GDM1 (cell line): ENCODE data around the gene SND1.

ENCODE experiments used
- DNase-seq: peaks from one replicate; lab custom pipeline; 2025; lab: John Stamatoyannopoulos, UW

The SND1 gene

DNA sequence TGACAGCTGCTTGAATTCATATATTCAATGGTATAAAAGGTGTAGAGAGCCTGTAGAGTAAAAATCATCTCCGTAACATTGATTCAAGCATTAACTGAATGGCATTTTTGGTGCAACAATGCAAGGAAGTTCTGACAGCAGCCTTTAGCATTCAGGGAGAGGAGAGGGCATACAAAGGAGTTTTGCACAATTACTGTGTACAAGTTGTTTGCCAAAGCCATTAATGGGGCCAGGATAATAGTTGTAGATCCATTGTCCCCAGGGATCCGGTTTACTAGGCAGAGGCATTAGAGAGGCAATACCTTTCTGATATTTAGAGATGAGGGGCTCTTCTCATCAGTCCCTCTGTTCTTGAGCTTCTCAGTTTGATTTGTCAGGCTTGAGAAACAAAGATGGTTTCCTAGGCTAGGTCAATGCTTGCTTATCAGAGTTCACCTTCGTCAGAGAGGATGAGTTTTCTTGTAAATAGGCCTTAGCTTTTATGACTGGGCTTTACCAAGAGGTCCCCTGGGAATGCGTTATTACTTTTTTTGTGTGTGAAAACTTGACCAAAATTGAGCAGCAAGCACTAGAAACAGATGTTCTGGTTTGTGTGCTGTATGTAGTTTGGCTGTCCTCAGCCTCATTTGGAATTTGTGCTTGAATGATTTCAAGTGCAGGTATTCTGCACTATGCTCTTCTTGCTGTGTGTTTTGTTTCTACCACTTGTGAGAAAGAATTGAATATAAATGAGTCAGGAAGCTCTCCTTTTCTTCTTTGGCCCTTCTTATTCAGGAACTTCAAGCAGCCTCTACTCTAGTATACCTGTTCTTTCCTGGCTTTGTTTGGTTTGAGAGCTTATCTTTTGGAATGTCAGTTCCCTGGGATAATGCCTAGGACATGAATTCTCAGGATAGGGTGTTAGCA, 32.0 kb downstream of the SND1 start:
- no peak for DNase-seq

DNA sequence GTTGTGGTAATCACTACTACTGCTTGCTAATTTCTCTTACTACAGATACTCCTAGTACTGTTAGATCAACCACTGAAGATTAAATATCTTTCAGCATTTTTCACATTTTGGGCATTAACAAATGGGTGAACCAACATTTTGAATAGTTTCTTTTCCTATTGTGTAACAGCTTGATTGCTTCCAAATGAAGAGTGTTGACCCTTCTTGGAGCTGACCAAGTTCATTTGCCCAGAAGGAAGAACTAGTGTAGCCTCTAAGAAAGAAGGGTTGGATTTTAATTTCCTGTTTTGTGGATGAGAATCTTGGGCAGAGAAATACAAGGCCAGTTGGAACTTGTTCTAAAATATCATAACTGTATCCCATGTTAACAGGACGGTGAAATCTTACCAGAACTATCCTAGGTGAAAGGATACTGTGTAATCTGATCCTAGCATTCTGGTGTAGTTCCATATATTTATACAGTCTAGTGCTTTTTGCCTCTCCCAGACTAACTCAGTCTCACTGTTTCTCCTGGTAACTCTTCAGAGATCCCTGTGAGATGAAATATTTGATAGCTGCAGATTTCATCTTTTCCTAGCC, 37.3 kb downstream of the SND1 start:
- no peak for DNase-seq

DNA sequence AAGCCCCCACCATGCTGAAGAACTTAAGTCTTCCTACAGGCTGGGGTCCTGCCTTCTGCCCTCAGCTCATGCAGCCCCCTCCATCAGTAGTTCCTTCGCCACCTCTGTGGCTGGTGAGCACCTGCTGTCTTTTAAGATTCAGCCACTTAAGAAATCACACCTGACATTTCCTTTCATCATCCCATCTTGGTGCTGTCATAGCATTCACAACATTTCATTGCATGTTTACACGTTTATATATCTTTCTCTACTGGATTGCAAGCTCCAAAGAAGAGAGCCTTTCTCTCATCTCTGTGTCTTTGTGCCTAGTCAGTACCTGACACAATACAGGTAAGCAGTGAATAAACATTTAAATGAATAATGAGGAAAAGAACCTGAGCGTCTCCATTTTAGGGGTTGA, 38.3 kb downstream of the SND1 start:
- no peak for DNase-seq

DNA sequence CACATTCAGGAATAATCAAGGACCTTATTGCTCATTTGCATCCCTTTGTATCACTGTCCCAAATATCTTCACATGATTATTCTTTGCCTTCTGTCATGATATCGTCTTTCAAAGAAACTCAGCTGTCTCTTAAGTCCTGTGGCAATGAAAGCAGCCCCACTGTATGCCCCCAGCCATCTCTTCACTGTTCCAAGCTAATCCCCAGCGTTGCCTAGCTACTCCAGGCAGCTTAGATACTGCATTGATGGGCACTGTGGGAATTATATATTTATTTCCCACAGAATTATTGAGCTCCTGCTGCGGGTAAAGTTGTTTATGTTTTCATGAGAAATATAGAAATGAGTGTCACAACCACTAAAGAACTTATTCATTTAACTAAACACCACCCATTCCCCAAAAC, 38.8 kb downstream of the SND1 start:
- no peak for DNase-seq

DNA sequence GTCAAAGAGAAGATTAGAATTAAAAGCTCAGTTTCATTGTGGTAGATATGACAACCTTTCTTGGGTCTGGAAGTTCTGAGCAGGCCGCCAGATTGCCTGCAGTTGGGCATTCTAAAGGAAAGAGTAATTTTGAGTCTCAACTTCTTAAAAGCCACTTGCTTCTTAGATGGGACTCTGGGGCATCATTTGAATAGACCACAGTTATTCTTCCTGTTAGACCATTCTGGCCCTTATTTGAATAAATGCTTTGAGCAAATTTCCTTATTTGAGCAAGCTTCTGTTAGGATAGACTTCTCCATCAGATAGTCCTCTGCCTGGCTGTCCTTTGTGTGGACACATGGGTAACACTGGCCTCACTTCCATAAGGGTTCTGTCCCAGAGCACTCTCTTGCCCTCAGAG, 40.2 kb downstream of the SND1 start:
- no peak for DNase-seq

DNA sequence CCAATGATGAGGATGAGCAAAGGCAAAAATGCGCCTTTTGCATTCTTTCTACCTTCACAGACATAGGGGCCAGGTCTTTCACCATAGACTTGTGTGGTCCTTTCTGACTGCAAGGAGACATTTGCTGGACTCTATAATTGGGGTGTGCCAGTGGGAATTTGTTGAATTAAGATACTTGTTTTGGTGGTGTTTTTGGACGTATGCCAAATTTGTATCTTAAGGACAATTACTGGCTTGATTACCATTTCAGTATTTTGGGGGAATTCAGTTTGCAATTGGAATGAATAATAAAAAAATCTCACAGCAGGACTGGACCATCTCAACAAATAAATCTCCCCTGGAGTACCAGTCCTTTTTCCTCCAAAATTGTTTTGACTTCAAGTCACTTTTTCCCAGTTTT, 47.9 kb downstream of the SND1 start:
- no peak for DNase-seq

DNA sequence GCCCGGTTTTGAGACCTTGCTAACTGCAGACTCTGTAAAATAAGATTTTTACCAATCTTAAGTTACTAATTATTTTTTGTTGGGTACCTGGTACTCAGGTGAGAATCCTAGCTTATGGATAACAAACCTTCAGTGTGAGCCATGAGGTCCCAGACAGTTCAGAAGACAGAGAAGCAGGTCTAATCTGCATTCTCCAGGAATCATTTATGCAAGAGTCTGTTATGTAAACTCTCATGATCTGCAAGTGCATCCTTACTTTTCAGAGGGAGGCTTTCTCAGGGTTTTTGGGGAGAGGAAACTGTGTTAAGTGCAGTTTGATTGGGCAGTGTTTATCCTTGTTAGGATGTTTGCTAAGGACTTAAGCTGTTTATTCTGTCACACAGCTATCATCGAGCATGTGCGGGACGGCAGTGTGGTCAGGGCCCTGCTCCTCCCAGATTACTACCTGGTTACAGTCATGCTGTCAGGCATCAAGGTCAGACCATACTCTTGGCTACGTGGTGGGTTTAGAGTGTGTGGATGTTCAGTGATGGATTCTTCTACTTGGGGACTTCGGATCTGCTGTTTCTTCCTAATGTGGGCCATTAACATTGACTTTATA, 50.2 kb downstream of the SND1 start:
- DNase-seq = no peak

DNA sequence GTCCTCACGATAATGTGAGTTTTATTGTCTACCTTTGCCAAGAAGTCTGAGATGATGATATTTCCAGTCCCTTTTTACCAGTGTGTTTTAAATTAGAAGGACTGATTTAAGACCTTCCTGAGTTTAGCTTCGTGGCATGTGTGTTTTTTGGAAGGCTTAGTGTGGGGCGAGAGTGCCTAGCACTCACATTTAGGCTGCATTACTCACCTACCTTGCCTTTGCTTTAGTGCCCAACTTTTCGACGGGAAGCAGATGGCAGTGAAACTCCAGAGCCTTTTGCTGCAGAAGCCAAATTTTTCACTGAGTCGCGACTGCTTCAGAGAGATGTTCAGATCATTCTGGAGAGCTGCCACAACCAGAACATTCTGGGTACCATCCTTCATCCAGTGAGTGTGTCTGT, 50.9 kb downstream of the SND1 start:
- DNase-seq = no peak

DNA sequence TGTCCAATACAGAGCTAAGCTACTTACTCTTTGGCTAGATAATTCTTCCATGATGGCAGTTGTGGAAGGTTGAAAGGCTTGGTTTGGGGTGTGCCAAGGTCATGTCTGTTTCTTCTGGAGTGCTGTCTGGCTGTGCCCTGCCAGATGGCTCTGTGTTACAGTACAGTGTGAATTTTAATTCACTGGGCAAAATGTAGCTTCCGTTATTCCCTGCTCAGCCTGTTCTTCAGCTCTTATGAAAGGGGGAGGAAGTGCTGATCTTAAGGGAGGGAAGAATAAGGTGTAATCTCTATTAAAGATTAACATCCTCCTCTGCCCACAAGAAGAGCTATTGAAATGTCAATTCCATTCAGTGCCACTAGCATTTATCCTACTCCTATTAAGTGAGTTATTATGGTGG, 52.2 kb downstream of the SND1 start:
- no peak for DNase-seq

DNA sequence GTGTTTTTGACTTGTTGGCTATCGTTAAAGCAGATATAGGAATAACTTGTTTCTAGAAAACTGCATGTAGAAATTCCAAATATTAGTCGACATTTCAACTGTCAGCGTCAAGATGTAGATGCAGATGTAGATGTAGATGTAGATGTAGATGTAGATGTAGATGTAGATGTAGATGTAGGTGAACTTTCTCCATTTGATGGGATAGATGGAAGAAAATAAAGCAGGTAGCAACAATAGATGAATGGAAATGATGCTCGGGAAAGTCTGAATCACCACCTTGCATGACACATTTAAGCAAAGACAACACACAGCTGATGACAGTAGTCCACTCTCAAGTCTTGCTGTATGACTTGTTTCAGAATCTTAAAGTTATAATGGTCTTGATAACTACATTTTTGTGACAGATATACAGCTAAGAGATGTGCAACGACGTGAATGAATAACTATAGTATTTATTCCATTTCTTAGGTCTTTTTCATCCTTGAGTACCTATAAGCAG, 53.5 kb downstream of the SND1 start:
- DNase-seq = no peak

DNA sequence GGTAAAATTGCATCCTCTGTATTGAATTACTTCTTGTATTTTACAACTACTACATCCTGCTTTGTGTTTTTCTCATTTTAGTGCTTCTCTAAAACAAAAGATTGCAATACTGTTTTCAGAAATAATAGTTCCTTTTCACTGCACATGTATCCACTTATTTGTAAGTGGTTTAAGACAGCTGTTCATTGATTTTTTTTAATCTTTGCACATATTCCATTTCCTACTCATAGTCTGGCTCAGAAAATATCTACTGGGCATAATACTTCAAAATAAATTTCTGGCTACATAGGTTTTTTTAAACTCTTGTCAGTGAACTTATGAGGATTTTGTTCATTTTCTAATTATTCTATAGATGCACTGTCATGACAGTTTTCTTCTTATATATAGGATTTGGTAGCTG, 54.8 kb downstream of the SND1 start:
- DNase-seq = no peak

DNA sequence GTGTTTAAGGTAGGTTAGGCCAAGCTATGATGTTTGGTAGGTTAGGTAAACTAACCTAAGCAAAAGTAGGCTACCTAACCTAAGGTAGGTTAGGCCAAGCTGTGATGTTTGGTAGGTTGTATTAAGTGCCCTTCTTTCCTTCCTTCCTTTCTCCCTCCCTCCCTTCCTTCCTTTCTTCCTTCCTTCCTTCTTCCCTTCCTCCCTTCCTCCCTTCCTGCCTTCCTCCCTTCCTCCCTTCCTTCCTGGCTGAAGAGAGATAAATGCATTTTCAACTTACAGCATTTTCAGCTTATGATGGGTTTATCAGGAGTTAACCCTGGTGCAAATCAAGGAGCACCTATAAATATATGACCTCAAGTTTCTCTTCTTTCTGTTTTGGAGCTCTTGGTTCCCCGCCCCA, 56.2 kb downstream of the SND1 start:
- no peak for DNase-seq

DNA sequence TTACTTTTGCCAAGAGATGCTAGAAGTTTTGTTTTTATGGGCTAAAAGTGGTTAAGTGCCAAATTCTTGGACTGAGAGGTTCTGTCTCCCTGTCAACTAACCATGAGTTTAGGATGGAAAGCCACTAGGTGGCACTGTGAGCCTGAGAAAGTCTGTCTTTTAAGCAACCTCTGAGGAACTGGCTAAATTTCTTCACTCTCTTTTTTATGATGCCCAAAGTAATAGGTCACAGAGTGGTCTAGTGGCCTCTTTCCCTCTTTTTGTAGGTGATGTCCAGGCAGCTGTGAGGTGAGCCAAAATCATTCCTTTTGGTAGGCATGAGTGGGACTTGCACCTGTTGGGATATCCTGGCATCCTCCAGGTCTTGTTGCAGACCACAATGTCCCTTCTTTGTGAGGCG, 56.8 kb downstream of the SND1 start:
- peak; percentile 64 for DNase-seq

DNA sequence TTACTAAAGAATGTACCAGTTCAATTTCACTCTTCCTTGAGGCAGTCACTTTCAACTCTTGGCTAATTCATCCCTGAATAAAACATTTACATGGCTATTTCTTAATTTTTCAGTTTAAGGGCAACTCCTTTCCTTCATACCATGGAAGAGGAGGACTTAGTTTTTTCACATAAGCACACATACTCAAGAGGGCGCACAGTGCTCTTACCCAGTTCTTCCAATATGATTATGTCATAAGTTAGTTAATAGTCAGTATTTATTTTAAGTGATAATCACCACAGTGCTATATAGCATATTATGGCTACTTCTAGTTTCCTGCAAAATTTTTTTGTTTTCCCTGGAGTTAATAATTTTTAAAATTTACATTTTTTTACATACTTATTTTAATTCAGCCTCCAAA, 58.6 kb downstream of the SND1 start:
- DNase-seq = no peak

DNA sequence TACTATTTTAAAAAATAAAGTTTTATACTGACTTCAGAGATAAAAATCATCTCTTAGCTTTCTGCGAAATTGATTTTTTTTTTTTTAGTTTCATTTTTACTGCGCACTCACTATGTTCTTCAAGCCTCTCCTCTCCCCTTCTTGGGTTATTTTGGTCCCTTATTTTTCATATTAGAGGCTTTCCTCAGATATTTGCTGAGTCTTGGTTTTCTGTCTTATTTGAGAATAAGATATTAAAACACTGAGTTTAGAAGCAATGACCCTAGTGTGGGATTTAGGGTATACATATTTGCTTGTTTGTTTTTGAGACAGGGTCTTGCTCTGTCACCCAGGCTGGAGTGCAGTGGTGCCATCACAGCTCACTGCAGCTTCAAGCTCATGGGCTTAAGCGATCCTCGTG, 59.9 kb downstream of the SND1 start:
- DNase-seq = no peak

DNA sequence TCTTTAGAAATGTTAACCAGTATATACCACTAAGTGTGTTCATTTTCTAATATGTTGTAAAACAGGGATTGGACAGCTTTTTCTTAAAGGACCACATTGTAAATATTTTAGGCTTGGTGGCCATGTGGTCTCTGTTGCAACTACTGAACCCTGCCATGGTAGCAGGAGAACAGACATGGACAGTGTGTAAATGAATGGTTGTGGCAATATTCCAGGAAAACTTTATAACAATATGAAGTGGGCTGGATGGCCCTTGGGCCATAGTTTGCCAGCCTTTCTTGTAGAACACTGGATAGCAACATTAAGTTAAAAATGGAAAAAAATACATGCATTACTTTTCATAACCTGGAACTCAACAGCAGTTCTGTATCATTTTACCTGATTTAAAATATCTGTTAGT, 61.0 kb downstream of the SND1 start:
- DNase-seq = no peak

DNA sequence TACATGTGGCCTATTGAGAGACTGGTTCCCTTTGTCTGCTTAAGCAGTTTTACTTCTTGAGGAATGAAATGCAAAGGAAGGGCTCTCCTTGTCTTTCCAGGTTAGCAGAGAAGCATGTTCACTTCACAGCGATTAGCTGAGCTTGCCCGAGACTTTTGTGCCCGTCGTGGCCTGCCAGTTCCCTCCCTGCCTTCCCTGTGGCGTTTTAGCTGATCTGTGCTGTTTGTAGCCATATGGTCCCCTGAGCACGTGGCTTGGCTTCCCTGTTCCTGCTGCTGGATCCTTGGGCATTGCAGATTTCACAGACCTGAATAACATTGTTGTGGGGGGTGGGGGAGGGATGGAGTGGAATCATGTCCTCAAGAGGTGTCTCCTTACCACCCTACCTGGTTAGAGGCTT, 61.8 kb downstream of the SND1 start:
- DNase-seq = no peak

DNA sequence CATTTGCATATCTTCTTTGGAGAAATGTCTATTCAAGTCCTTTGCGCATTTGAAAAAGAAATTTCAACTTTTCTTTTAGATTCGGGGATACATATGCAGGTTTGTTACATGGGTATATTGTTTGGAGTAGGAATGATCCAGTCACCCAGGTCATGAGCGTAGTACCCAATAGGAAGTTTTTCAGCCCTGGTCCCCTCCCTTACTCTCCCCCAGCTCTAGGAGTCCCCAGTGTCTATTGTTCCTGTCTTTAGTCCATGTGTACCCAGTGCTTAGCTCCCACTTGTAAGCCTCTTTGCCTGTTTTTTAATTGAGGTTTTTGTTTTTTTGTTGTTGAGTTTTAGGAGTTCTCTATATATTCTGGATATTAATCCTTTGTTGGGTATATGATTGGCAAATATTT, 63.3 kb downstream of the SND1 start:
- DNase-seq = no peak

DNA sequence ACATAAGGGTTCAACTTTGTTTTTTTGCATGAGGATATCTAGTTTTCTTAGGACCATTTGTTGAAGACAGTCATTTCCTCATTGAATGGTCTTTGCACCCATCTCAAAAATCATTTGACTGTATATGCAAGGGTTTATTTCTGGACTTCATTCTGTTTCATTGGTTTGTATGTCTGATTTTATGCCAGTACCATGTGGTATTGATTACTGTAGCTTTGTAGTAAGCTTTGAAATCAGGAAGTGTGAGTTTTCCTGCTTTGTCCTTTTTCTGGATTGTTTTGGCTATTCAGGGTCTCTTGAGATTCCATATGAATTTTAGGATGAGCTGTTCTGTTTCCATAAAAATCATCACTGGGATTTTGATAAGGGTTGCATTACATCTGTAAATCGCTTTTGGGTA, 63.9 kb downstream of the SND1 start:
- DNase-seq = no peak

DNA sequence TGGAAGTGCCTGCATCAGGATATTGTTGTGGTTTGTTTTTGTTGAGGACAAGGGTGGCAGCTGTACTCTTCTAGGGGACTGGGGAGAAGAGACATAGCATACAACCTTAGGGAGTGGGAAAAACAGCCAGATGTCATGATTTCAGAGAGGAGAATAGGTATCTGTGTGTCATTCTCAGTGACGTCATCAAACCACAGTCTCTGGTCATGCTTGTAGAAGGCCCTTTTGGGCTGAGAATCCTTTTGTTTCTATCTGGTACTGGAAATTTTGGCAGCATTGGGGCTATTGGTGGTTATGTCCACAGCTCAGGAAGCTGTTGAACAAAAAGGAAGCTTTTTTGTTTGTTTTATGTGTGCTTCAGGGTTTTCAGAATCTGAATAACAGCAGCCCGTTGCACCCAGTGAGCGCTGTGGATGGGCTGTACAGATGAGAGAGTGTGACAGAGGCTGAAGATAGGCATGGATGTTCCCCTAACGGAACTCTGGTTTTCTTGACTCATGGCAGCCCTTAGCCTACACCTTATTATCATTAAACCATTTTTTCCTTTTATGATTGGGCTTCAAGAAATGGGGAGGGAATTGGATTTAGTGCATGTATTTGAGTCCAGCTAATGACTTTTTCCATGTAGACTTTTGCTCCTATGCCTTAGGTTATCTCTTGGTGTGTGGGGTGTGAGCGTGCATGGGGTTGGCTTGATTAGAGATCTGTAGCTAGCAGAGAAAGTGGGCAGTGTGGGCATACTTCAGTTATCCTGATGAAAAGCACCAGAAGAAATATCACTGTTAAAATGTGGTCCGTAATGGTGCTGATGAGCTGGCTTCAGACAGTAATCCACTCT, 65.7 kb downstream of the SND1 start:
- no peak for DNase-seq

DNA sequence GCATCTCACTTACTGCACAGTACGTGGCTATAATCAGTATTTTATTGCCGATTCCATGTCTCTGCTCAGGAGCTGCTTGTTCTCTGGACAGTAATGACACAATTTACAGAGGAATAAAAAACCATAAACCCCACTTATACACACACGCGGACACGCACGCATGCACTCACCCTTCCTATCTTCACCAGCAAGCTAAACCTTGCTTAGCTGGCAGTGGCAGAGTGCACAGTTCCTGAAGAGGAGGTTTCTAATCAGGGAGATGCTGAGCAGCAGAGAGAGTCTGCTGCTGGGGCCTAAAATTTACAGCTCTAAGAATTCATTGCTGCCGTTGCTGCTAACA, 66.3 kb downstream of the SND1 start:
- no peak for DNase-seq

DNA sequence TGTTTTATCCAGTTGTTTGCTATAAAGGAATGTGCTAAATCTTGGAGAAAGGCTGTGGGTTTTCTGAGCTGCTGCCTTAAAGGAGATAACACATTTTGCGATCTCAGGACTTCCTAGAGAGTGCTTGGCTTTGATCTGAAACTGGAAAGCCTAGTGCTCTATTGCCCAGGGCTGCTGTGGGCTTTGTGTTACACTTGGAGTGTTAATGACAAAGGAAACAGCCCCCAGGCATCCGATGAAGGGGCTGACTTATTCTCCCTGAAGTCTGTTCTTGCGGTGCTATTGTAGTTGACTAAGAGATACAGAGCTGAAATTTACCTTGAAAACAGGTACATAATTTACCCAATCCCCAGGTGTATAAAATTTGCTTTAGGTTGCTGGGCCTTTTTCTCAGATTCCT, 74.5 kb downstream of the SND1 start:
- DNase-seq = no peak
